ENCODE data around the gene ORM2.

Gene ORM2

DNA sequence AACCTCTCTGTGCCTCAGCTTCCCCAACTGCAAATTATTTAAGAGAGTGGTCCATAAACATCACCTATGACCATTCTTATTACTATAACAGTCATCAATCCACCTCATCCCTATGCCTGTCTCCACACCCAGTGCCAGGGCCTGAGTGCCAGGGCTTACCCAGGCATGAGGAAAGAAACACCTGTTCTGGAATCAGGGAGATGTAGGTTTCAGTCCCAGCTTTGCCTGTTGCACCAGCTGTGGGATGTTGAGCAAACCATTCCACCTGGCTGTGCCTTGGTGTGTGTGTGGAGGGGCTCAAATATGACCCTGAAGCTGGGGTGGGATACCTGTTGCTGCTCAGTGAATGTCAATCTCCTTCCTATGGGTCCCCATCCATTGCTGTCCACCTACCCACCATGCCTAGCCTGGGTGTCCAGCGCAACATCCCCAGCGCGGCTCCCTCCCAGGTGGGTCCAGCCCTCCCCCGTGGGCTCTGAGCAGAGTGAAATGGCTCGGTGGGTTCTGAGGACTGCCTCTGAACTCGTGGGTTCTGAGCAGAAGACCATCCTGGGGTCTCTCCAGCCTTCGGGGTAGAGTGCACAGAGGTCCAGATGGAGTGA, 41.8 kb downstream of the ORM2 start:
- no peak for DNase-seq (ENCODE audit: low read depth, low spot score)

DNA sequence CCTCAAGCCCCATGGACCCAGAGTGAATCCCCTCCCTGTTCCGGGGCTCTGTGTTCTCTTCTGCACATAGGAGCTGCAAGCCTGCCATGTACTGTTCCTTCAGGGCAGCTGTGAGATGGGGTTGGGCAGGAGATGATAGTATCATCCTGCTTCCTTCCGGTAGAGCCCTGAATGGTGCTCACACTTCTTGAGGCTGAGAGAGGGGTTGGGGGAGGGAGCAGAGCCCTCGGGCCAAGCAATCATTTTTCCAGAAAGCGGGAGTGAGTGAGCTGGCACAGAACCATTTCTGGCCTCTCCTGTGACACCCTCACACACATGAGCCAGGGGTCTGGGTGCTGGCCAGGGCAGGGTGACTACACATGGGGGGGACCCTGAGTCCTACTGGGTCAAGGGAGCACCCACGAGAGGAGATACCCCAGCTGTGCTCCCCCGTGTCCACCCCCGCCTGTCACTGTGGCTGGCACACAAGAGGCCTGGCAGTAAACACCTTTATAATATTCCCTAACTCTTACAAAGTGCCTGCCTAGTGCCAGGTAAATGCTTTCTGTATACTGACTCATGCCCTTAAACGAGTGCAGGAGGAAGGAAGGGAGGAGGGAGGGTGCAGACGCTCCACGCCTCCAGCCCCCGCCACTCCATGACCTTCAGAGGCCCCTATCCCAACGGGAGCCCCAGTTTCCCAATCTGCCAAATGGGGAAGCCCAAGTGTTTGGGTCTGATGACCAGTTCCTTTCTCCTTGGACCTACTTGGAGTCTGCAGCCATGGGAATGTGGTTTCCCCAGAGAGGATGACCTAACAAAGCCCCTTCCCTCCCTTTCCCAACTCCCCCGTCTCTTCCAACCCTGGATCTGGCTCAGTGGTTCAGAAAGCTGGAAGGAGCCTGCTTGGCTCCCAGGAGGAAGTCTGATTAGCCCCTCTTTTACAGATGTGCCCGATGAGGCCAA, 42.6 kb downstream of the ORM2 start:
- DNase-seq (ENCODE audit: low read depth, low spot score) = no peak

DNA sequence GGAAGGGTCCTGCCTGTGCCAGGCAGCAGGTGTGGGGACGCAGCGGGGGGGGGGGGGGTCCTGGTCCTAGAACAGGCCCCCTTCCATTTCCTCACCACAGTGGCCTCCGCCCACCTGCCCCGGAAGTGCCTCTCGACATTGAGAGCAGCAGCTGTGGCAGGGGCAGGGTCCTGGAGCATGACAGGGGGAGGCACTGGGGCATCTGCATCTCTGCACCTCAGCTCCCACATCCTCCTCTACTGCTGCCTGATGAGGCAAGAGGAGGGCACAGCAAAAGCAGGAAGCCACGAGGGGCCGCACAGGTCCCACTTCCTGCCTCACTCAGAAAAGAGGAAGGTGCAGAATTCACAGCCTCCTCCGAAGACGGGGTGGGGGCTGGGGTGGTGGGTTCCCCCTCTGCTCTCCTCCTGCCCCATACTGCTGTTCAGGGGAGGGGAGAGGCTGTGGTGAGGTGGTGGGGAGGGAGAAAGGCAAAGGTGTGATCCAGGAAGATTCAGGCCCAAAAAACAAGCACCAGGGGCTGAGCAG, 43.3 kb downstream of the ORM2 start:
- no peak for DNase-seq (ENCODE audit: low read depth, low spot score)

DNA sequence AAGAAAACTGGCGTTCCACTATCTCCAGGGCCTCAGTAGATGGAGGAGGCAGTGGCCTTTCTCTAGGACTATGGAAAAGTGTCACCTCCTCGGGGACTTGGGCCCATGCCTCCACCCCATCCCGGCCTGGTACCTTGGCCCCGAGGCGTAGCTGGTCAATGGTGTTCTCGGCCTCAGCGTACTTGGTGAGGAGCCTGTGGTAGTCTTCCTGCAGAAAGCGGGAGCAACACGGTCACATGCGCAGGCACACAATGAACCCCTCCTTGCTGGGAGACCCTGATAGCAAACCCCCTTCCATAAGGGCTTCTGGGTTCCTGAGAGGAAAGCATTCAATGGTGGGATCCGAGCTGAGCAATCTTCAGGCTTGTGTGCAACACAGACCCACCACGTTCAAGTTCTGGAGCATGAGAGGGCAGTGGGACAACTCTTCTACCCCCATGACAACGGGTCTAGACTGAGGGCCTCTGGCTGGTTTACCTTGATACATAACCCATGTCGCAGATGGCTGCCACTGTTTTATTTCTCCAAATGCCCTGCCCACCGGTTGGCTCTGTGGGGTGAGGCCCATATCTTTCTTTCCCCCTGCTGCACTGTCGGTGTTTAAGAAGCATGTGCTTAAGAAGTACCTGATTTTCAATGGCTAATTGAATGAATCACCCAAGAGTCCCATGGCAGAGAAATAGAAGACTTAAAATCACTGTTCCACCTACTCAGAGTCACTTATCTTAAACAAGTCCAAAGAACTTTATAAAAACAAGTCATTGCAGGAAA, 44.5 kb downstream of the ORM2 start:
- no peak for DNase-seq (ENCODE audit: low read depth, low spot score)

DNA sequence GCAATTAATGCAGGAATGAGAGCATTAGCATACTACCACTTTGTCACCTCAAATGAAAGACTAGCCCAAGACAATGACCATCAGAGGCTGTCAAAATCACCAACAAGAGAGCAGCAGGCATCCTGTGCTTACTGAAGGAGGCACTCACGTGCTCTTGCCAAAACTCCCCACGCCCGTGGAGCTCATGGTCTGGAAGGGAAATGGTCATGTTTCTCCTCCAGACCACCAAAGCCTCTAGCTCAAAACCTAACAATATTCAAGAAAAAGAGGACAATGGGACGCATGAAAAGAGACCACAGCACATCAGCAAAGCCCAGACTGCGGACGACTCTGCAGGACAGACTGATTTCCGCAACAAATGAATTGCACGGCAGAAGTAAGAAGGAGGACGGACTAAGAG, 45.3 kb downstream of the ORM2 start:
- no peak for DNase-seq (ENCODE audit: low read depth, low spot score)

DNA sequence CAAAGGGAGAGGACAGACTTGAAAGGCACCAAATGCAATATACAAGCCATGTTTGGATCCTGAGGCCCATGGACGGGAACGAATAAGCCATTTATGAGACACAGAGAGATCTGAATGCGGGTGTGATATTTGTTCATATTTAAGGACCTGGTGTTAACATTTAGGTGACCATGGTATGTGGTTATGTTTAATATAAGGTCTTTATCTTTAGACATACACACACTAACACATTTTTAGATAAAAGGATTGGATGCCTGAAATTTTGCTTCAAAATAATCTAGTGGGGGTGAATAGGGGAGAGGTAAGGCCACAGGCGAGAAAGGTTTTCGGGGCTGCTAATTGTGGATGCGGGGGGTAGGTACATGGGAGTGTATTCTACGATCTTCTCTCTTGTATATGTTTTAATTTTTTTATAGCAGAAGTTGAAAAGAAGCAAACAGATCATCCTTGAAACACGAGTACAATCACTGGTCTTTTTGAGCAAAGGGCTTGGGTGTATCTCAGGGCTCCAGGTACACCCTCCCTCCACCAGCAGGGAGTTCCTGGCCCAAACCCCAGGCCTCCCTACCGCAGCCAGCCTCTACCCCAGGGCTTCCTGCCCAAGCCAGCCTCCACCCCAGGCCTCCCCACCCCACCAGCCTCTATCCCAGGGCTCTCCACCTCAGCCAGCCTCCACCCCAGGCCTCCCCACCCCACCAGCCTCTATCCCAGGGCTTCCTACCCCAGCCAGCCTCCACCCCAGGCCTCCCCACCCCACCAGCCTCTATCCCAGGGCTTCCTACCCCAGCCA, 45.9 kb downstream of the ORM2 start:
- DNase-seq (ENCODE audit: low read depth, low spot score) = no peak

DNA sequence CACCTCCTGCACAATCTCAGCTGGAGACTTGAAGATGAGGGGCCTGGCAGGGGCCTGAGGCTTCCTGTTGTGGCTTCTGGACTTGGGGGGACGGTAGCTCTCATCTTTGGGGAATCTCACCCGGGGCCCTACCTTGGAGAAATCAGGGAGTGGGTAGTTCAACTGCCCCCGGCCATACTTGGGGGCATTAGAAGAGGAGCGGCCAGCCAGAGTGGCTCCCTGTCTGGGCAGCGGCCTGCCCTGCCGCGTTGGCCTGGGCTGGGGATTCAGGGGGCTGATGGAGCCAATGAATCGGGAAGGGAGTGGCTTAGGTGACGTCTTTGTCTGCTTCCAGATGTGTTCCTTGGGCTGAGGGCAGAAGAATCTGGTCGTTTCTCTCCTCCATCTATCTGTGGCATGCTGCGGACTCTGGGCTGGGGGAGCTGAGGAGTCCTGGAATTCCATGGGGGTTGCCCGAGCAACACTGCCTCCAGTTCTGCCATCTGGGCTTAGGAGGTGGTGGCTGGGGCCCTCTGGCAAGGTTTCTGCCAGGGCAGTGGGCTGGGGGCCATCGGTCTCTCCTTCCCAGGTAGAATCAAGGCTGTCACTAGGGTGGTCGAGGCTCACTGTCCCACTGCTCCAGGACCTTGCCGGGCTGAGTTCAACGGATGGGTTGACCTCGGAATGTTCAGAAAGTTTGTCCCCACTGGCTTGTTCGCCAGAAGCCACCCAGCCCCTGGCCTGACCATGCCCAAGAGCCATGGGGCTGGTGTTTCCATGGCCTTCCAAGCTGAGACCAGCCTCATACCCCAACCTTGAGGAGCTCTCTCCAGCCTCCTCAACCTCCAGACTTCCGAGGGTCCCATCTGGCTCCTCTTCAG, 47.1 kb downstream of the ORM2 start:
- no peak for DNase-seq (ENCODE audit: low read depth, low spot score)

DNA sequence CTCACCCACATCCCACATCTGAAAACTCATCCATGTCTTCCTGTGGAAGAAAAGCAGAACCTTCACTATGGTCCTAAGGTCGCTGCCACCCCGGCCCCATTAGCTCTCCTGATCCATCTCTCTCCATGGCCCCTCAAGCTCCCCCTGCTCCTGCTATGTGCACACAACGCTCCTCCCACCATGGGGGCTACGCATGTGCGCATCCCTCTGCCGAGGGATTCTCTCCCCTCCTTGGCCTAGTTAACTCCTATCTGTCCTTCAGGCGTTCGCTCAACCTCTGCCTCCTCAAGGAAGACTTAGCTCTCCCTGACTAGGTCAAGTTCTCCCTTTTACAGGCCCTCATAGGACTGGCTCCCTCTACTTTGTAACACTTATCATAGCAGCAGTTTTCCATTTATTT, 48.3 kb downstream of the ORM2 start:
- DNase-seq (ENCODE audit: low read depth, low spot score) = no peak

DNA sequence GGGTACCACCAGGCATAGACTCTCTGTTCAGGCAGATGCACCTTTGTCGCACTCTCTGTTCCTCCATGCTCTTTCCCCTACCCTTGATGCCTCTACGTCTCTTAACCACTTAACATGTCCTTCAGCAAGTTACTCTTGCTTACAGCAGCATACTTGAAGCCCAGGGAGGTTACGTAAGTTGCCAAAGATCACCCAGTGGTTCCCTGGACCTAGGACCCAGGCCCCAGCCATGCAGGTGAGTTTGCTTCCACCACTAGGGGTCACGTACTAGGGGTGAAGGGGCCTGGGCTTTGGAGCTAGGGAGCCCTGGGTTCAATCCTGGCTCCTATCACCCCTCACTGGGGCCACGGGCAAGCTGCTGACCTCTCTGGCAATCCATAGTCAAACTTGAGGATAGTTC, 49.2 kb downstream of the ORM2 start:
- no peak for DNase-seq (ENCODE audit: low read depth, low spot score)
